A549 (cell line): ENCODE results near the gene ECE1. TPM values are rescaled to one million over a fixed set of nuclear protein-coding genes. Genes with fewer than 3 reads are reported as not detected.

ENCODE experiments used
- ATAC-seq, 2 experiments: fragments of 200-7000 bp in 1 of 2; fragments of >200 bp in 1 of 2; cut with Nextera tagmentation in 1 of 2; cut with Tn5 transposase in 1 of 2; 3 replicates each; pipeline versions ENCODE4 v1.8.0 to v1.9.1; 2018 to 2020; ENCODE audit warnings: mild to moderate bottlenecking in 1 of 2, moderate library complexity in 1 of 2
- CTCF ChIA-PET: fragments of 300-600 bp; sonication (Branson Sonifier 250); formaldehyde crosslinking; extraction: SDS; loops from one replicate; lab custom pipeline; 2021; ENCODE audit warnings: antibody characterized with exemption, inconsistent platforms; lab: Yijun Ruan, JAX
- POLR2A ChIA-PET: fragments of 350-600 bp; formaldehyde crosslinking; extraction: SDS; loops from one replicate; lab custom pipeline; 2021; ENCODE audit warnings: antibody characterized with exemption, inconsistent platforms; lab: Yijun Ruan, JAX
- DNase-seq, 2 experiments: peaks; one replicate each; pipeline versions ENCODE4 v3.0.0 to v3.0.0-alpha.2; 2011 to 2016; ENCODE audit warnings: low read depth in 1 of 2, low spot score in 1 of 2
- FAIRE-seq: peaks from 2 replicates; lab custom pipeline; 2011; peaks lifted over from hg19 to GRCh38; lab: Jason Lieb, UNC
- H3K27ac ChIP-seq, 2 experiments: fragments of >200 bp; sonication (Bioruptor Twin); formaldehyde crosslinking; 3 replicates each; pipeline ENCODE4 v1.5.1; 2016 to 2017
- H3K4me1 ChIP-seq: fragments of >200 bp; sonication (Bioruptor Twin); formaldehyde crosslinking; 3 replicates; pipeline ENCODE4 v1.6.1; 2016
- H3K4me2 ChIP-seq: fragments of >200 bp; sonication (Bioruptor Twin); formaldehyde crosslinking; 3 replicates; pipeline ENCODE4 v1.6.1; 2016
- H3K4me3 ChIP-seq: fragments of >200 bp; sonication (Bioruptor Twin); formaldehyde crosslinking; 3 replicates; pipeline ENCODE4 v1.5.1; 2016
- H3K9me3 ChIP-seq: fragments of >200 bp; sonication (Bioruptor Twin); formaldehyde crosslinking; 3 replicates; pipeline ENCODE4 v1.6.1; 2016
- BHLHE40 ChIP-seq: IDR thresholded peaks from 2 replicates; pipeline ENCODE4 v1.6.1; 2012; ENCODE audit warnings: low read depth, low read length, inconsistent platforms
- CBX2 ChIP-seq: fragments of 200-600 bp; sonication (generic); IDR thresholded peaks from 2 replicates; pipeline ENCODE4 v1.6.1; 2016; ENCODE audit warnings: low read depth, mild to moderate bottlenecking, borderline replicate concordance
- CHD4 ChIP-seq: fragments of 200-600 bp; sonication (generic); IDR thresholded peaks from 2 replicates; pipeline ENCODE4 v1.6.1; 2016; ENCODE audit warnings: antibody characterized with exemption, mild to moderate bottlenecking, borderline replicate concordance
- FOSL2 ChIP-seq, 2 experiments: fragments of 450-650 bp in 1 of 2; fragments of >200 bp in 1 of 2; sonication (Bioruptor Twin) in 1 of 2; formaldehyde crosslinking; IDR thresholded peaks; 2 replicates each; pipeline versions ENCODE4 v1.5.0 to v1.6.1; 2016 to 2020; ENCODE audit warnings: mild to moderate bottlenecking in 1 of 2, moderate library complexity in 1 of 2
- HDAC2 ChIP-seq: fragments of 200-600 bp; sonication (generic); IDR thresholded peaks from 2 replicates; pipeline ENCODE4 v1.6.1; 2016
- HEYL ChIP-seq: fragments of 250-450 bp; sonication (Bioruptor Pico); IDR thresholded peaks from 2 replicates; pipeline ENCODE4 v1.8.0; 2021; ENCODE audit warnings: mild to moderate bottlenecking, moderate library complexity
- JUNB ChIP-seq: fragments of >200 bp; sonication (Bioruptor Twin); formaldehyde crosslinking; IDR thresholded peaks from 2 replicates; pipeline ENCODE4 v1.6.1; 2016
- MYC ChIP-seq: IDR thresholded peaks from 2 replicates; pipeline ENCODE4 v1.6.1; 2012; ENCODE audit warnings: mild to moderate bottlenecking, inconsistent platforms, low read length, improper control_type of control experiment, borderline replicate concordance
- NR3C1 ChIP-seq: fragments of >200 bp; sonication (Bioruptor Twin); formaldehyde crosslinking; IDR thresholded peaks from 3 replicates; pipeline ENCODE4 v1.6.1; 2017
- POLR2AphosphoS2 ChIP-seq: conservative IDR thresholded peaks from 2 replicates; pipeline ENCODE4 v1.6.1; 2012; ENCODE audit warnings: low read length, improper control_type of control experiment, inconsistent platforms
- SMC3 ChIP-seq: fragments of >200 bp; sonication (Bioruptor Twin); formaldehyde crosslinking; IDR thresholded peaks from 3 replicates; pipeline ENCODE4 v1.6.1; 2018; ENCODE audit warnings: inconsistent platforms
- TFCP2L1 ChIP-seq: fragments of 250-450 bp; sonication (Bioruptor Pico); IDR thresholded peaks from 2 replicates; pipeline ENCODE4 v1.5.0; 2021; ENCODE audit warnings: mild to moderate bottlenecking
- ZNF302 ChIP-seq: fragments of 250-450 bp; sonication (Bioruptor Pico); IDR thresholded peaks from 2 replicates; pipeline ENCODE4 v1.9.0; 2021; ENCODE audit warnings: inconsistent platforms, mild to moderate bottlenecking, moderate library complexity
- WGBS: methylation state at CpG from one replicate; pipeline ENCODE4 v1.1.6; 2017; ENCODE audit errors: missing lambda C conversion rate; 5-methylcytosine and 5-hydroxymethylcytosine counted together
- polyA plus RNA-seq, 4 experiments: library from polyadenylated mRNA; depleted of rRNA in 3 of 4; stranded (reverse); fragments of >200 nt; fragmentation: RNase III in 1 of 4; extraction: RNeasy Plus Mini Kit Qiagen cat#74134 plus additional on column Dnase treatment in 1 of 4; gene quantifications; 2 replicates in 3 of 4; 3 replicates in 1 of 4; pipeline ENCODE4 v1.2.3, GENCODE V29; 2011 to 2017
- TF ChIP-seq, protein P1 (sequence below): IDR thresholded peaks from 2 replicates; pipeline ENCODE4 v1.6.1; 2012; ENCODE audit warnings: low read depth, borderline replicate concordance
- TF ChIP-seq, protein P2 (sequence below): fragments of 450-650 bp; IDR thresholded peaks from 2 replicates; pipeline ENCODE4 v1.6.1; 2014; ENCODE audit warnings: antibody characterized with exemption
- TF ChIP-seq, protein P3 (sequence below): fragments of 200-600 bp; sonication (generic); IDR thresholded peaks from 2 replicates; pipeline ENCODE4 v1.6.1; 2016; ENCODE audit warnings: antibody characterized with exemption, mild to moderate bottlenecking, moderate library complexity
- TF ChIP-seq, protein P4 (sequence below): fragments of >200 bp; sonication (Bioruptor Twin); formaldehyde crosslinking; IDR thresholded peaks from 3 replicates; pipeline ENCODE4 v1.6.1; 2016
- TF ChIP-seq, protein P5 (sequence below): fragments of 250-450 bp; sonication (Bioruptor Pico); IDR thresholded peaks from 2 replicates; pipeline ENCODE4 v1.5.0; 2021; ENCODE audit warnings: mild to moderate bottlenecking, moderate library complexity, borderline replicate concordance
- TF ChIP-seq, protein P6 (sequence below): fragments of 150-350 bp; IDR thresholded peaks from 2 replicates; pipeline ENCODE4 v1.6.1; 2014; ENCODE audit warnings: low read depth, mild to moderate bottlenecking, low read length

ECE1 gene
- polyA plus RNA-seq, 2 of the 4 experiments (the other 2 are of a cell fraction), result 45.7 to 86.4 TPM

DNA sequence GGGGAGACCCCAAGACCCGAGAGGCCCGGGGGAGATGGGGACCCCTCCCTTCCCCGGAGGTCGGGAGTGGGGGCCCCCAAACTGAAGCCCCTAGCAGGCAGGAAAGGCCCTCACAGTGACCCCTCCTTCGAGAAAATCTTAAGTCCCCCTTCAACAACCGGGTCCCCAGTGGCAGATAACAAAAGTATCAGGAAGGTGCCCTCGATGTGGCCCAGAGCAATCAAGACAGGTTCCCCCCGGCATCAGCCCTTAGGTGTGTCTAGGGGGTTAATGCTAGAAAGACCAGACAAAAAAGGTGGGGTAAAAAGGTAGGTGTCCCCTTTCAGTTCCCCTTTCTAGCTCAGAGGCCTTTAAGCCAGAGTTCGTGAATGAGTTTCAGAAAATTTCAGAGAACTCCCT lies 282 bp upstream of the ECE1 start:
- peak overlapping the region; percentile 63 for H3K4me3 ChIP-seq
- no peak for TF ChIP-seq HEYL (CRISPR knock-in tag)
- no peak for TF ChIP-seq POLR2AphosphoS2
- TF ChIP-seq, protein P1, sequence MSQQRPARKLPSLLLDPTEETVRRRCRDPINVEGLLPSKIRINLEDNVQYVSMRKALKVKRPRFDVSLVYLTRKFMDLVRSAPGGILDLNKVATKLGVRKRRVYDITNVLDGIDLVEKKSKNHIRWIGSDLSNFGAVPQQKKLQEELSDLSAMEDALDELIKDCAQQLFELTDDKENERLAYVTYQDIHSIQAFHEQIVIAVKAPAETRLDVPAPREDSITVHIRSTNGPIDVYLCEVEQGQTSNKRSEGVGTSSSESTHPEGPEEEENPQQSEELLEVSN, result no peak
- TF ChIP-seq, protein P2, sequence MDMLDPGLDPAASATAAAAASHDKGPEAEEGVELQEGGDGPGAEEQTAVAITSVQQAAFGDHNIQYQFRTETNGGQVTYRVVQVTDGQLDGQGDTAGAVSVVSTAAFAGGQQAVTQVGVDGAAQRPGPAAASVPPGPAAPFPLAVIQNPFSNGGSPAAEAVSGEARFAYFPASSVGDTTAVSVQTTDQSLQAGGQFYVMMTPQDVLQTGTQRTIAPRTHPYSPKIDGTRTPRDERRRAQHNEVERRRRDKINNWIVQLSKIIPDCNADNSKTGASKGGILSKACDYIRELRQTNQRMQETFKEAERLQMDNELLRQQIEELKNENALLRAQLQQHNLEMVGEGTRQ, result no peak
- TF ChIP-seq, protein P3, sequence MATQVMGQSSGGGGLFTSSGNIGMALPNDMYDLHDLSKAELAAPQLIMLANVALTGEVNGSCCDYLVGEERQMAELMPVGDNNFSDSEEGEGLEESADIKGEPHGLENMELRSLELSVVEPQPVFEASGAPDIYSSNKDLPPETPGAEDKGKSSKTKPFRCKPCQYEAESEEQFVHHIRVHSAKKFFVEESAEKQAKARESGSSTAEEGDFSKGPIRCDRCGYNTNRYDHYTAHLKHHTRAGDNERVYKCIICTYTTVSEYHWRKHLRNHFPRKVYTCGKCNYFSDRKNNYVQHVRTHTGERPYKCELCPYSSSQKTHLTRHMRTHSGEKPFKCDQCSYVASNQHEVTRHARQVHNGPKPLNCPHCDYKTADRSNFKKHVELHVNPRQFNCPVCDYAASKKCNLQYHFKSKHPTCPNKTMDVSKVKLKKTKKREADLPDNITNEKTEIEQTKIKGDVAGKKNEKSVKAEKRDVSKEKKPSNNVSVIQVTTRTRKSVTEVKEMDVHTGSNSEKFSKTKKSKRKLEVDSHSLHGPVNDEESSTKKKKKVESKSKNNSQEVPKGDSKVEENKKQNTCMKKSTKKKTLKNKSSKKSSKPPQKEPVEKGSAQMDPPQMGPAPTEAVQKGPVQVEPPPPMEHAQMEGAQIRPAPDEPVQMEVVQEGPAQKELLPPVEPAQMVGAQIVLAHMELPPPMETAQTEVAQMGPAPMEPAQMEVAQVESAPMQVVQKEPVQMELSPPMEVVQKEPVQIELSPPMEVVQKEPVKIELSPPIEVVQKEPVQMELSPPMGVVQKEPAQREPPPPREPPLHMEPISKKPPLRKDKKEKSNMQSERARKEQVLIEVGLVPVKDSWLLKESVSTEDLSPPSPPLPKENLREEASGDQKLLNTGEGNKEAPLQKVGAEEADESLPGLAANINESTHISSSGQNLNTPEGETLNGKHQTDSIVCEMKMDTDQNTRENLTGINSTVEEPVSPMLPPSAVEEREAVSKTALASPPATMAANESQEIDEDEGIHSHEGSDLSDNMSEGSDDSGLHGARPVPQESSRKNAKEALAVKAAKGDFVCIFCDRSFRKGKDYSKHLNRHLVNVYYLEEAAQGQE, result no peak
- TF ChIP-seq JUNB, result no peak
- TF ChIP-seq TFCP2L1 (CRISPR knock-in tag), result no peak
- no peak for TF ChIP-seq NR3C1
- TF ChIP-seq, protein P4, sequence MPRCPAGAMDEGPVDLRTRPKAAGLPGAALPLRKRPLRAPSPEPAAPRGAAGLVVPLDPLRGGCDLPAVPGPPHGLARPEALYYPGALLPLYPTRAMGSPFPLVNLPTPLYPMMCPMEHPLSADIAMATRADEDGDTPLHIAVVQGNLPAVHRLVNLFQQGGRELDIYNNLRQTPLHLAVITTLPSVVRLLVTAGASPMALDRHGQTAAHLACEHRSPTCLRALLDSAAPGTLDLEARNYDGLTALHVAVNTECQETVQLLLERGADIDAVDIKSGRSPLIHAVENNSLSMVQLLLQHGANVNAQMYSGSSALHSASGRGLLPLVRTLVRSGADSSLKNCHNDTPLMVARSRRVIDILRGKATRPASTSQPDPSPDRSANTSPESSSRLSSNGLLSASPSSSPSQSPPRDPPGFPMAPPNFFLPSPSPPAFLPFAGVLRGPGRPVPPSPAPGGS, result no peak
- TF ChIP-seq ZNF302 (CRISPR knock-in tag), result no peak
- TF ChIP-seq CHD4, result no peak
- TF ChIP-seq MYC, result no peak
- TF ChIP-seq, protein P5, sequence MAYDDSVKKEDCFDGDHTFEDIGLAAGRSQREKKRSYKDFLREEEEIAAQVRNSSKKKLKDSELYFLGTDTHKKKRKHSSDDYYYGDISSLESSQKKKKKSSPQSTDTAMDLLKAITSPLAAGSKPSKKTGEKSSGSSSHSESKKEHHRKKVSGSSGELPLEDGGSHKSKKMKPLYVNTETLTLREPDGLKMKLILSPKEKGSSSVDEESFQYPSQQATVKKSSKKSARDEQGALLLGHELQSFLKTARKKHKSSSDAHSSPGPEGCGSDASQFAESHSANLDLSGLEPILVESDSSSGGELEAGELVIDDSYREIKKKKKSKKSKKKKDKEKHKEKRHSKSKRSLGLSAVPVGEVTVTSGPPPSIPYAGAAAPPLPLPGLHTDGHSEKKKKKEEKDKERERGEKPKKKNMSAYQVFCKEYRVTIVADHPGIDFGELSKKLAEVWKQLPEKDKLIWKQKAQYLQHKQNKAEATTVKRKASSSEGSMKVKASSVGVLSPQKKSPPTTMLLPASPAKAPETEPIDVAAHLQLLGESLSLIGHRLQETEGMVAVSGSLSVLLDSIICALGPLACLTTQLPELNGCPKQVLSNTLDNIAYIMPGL, result no peak
- TF ChIP-seq BHLHE40, result no peak
- TF ChIP-seq FOSL2 (IDR thresholded peaks at IDR 0.05), result no peak
- no peak for TF ChIP-seq FOSL2 (CRISPR knock-in tag; IDR thresholded peaks at IDR 0.05)
- TF ChIP-seq HDAC2, result no peak
- TF ChIP-seq, protein P6, sequence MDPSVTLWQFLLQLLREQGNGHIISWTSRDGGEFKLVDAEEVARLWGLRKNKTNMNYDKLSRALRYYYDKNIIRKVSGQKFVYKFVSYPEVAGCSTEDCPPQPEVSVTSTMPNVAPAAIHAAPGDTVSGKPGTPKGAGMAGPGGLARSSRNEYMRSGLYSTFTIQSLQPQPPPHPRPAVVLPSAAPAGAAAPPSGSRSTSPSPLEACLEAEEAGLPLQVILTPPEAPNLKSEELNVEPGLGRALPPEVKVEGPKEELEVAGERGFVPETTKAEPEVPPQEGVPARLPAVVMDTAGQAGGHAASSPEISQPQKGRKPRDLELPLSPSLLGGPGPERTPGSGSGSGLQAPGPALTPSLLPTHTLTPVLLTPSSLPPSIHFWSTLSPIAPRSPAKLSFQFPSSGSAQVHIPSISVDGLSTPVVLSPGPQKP, result no peak
- no peak for TF ChIP-seq SMC3
- no peak for TF ChIP-seq CBX2
- H3K27ac ChIP-seq, result peak overlapping the region; percentile 97 to 99
- peak overlapping the region; percentile 93 for H3K4me2 ChIP-seq
- ATAC-seq, result peak; percentile 53 to 57
- CTCF ChIA-PET, result interaction anchor here (0.7 to 3.2 kb wide), 5 partner anchors 10 to 78 kb away, joined by 3 to 13 read pairs (median 6); no protein-coding TSS in a partner anchor
- POLR2A ChIA-PET, result no interaction called here
- H3K9me3 ChIP-seq, result no peaks in the 10 kb centered on the region
- peaks cover 50% of the 10 kb centered on the region for H3K4me1 ChIP-seq
- DNase-seq, result peak in 1 of 2 experiments; percentile 43
- FAIRE-seq, result no peak
- 5% methylated on average over 6 of the region's 9 CpGs for WGBS
